Panc1 (cell line): ENCODE data around the gene C16orf78. TPM values are rescaled to one million over a fixed set of nuclear protein-coding genes. Genes with fewer than 3 reads are reported as not detected.

ENCODE experiments used
- ATAC-seq: fragments of 200-7000 bp; cut with Tn5 transposase; 2 replicates; pipeline ENCODE4 v1.9.1; 2020; ENCODE audit warnings: mild to moderate bottlenecking, moderate library complexity
- BruUV-seq: library from RNA; stranded (reverse); fragments of 400-500 nt; replicated peaks from 2 replicates; lab custom pipeline; 2021; lab: Mats Ljungman, UMichigan
- CTCF ChIA-PET: fragments of 300-600 bp; sonication (Branson Sonifier 250); formaldehyde crosslinking; loops from one replicate; lab custom pipeline; 2022; ENCODE audit warnings: antibody characterized with exemption; lab: Charles Lee
- POLR2A ChIA-PET: fragments of 300-600 bp; sonication (Branson Sonifier 250); formaldehyde crosslinking; loops from one replicate; lab custom pipeline; 2022; ENCODE audit warnings: antibody characterized with exemption; lab: Charles Lee
- DNase-seq: peaks from one replicate; pipeline ENCODE4 v3.0.0-alpha.2; 2010; ENCODE audit warnings: low read depth, low spot score
- H3K27ac ChIP-seq: 2 replicates; pipeline ENCODE4 v1.5.1; 2011; ENCODE audit warnings: mild to moderate bottlenecking, low read length, inconsistent platforms
- H3K27me3 ChIP-seq: fragments of 200-500 bp; sonication (Bioruptor generic); 2 replicates; pipeline ENCODE4 v1.6.0; 2014; ENCODE audit warnings: low read length, inconsistent platforms; ENCODE audit not compliant: control insufficient read depth, insufficient read depth
- H3K36me3 ChIP-seq: fragments of 200-500 bp; sonication (Bioruptor generic); 2 replicates; pipeline ENCODE4 v1.5.1; 2014; ENCODE audit warnings: inconsistent platforms, mild to moderate bottlenecking, low read length, moderate library complexity; ENCODE audit not compliant: control insufficient read depth, insufficient read depth
- H3K4me1 ChIP-seq: 2 replicates; pipeline ENCODE4 v1.5.1; 2011; ENCODE audit warnings: inconsistent platforms, mild to moderate bottlenecking, low read length, moderate library complexity; ENCODE audit not compliant: control insufficient read depth, insufficient read depth
- H3K4me3 ChIP-seq, 2 experiments: 2 replicates each; pipeline ENCODE4 v1.5.1; 2011 to 2012; ENCODE audit warnings: low read depth in 2 of 2, low read length in 2 of 2, mild to moderate bottlenecking in 2 of 2, inconsistent platforms in 1 of 2, moderate library complexity in 1 of 2
- H3K9me3 ChIP-seq: fragments of 200-500 bp; sonication (Bioruptor generic); 2 replicates; pipeline ENCODE4 v1.5.1; 2014; ENCODE audit warnings: low read depth, mild to moderate bottlenecking, inconsistent platforms, low read length, moderate library complexity; ENCODE audit not compliant: control insufficient read depth, insufficient read depth
- CTCF ChIP-seq: fragments of 450-650 bp; IDR thresholded peaks from 2 replicates; pipeline ENCODE4 v1.5.1; 2017; ENCODE audit warnings: mild to moderate bottlenecking
- POLR2AphosphoS5 ChIP-seq: IDR thresholded peaks from 2 replicates; pipeline ENCODE4 v1.6.1; 2012; ENCODE audit warnings: mild to moderate bottlenecking, low read depth, low read length, moderate library complexity
- REST ChIP-seq, 2 experiments: IDR thresholded peaks; 2 replicates each; pipeline ENCODE4 v1.6.1; 2011 to 2012; ENCODE audit warnings: low read depth in 2 of 2, control low read depth in 1 of 2, low read length in 1 of 2, mild to moderate bottlenecking in 1 of 2, moderate library complexity in 1 of 2; ENCODE audit not compliant: insufficient read depth in 1 of 2
- SIN3A ChIP-seq: IDR thresholded peaks from 2 replicates; pipeline ENCODE4 v1.6.1; 2012; ENCODE audit warnings: low read depth, mild to moderate bottlenecking, low read length, moderate library complexity, borderline replicate concordance; ENCODE audit not compliant: insufficient read depth
- TCF7L2 ChIP-seq: IDR thresholded peaks from 2 replicates; pipeline ENCODE4 v1.6.1; 2011; ENCODE audit warnings: mild to moderate bottlenecking, low read depth, low read length, inconsistent platforms
- in situ Hi-C: cut with HindIII; loops from 2 replicates; pipeline ENCODE4 v1.10.0; 2016; ENCODE audit warnings: low sequenced_read_pairs, low pct_unique_long_range_greater_than_20kb
- intact Hi-C: fragments of 100-400 bp; cut with micrococcal nuclease; formaldehyde crosslinking; loops from one replicate; pipeline ENCODE4 v1.10.0; 2022; ENCODE audit not compliant: unreplicated experiment
- total RNA-seq: library from RNA; stranded (reverse); gene quantifications from one replicate; pipeline ENCODE4 v1.2.1, GENCODE V29; 2021; ENCODE audit not compliant: unreplicated experiment

Gene C16orf78
- total RNA-seq, 1 experiment from 2014 or later = not detected

- ATAC-seq = no peak
- intact Hi-C loops = no loop called here
- H3K4me1 ChIP-seq = no peaks in the 10 kb centered on the region
- no peaks in the 10 kb centered on the region for H3K9me3 ChIP-seq
- no peaks in the 10 kb centered on the region for H3K27me3 ChIP-seq
- no peak for TF ChIP-seq TCF7L2
- no peak for TF ChIP-seq CTCF
- TF ChIP-seq SIN3A = no peak
- TF ChIP-seq REST (IDR thresholded peaks at IDR 0.05; ENCODE audit: insufficient read depth in 1 of 2, low read depth in 2 of 2, low read length in 1 of 2) = no peak
- no peak for TF ChIP-seq POLR2AphosphoS5
- no TSS peak for BruUV-seq
- H3K4me3 ChIP-seq = no peak overlapping the region
- no peak for DNase-seq
- CTCF ChIA-PET = no interaction called here
- POLR2A ChIA-PET = no interaction called here
- in situ Hi-C loops = no loop called here
- no peaks in the 10 kb centered on the region for H3K36me3 ChIP-seq
- H3K27ac ChIP-seq = no peak overlapping the region
These were observed 22.7 kb downstream of the C16orf78 start for GRCh38 chr16:49396206-49396720.

- CTCF ChIA-PET = no interaction called here
- intact Hi-C loops = no loop called here
- TF ChIP-seq SIN3A (no peak), POLR2AphosphoS5 (no peak), CTCF (no peak), TCF7L2 (no peak), REST (IDR thresholded peaks at IDR 0.05; ENCODE audit: insufficient read depth in 1 of 2, low read depth in 2 of 2, low read length in 1 of 2) (no peak)
These were observed 25.2 kb downstream of the C16orf78 start for GRCh38 chr16:49398761-49399160.

More at GRCh38 chr16:49398761-49399160, 25.2 kb downstream of the C16orf78 start:
- Histone ChIP-seq H3K27me3 (no peaks in the 10 kb centered on the region), H3K36me3 (no peaks in the 10 kb centered on the region), H3K4me3 (no peak overlapping the region), H3K9me3 (no peaks in the 10 kb centered on the region), H3K4me1 (no peaks in the 10 kb centered on the region), H3K27ac (no peak overlapping the region)
- BruUV-seq = no TSS peak
- DNase-seq = no peak
- in situ Hi-C loops = no loop called here
- POLR2A ChIA-PET = no interaction called here
- no peak for ATAC-seq
